ENCODE results near the gene FHOD1. TPM values are rescaled to one million over a fixed set of nuclear protein-coding genes. Genes with fewer than 3 reads are reported as not detected.

FHOD1 gene
- total and polyA plus RNA-seq, 10 of the 15 experiments (the other 5 are each of a cell fraction or from before 2014, with no cell fraction given) = 8.9 to 65.7 (median 18.1) TPM

- H3K27me3 ChIP-seq (replicated peaks in 1 of 2; ENCODE audit: control insufficient read depth in 2 of 2, insufficient read depth in 2 of 2, low read length in 1 of 2) = no peaks in the 10 kb centered on the region; a peak in 1 of 4 replicates
- no peaks in the 10 kb centered on the region for H3K9me3 ChIP-seq (replicated peaks; ENCODE audit: control insufficient read depth, insufficient read depth, low read length)
- ChIA-PET SMC1A (ENCODE audit: uncharacterized antibody, unreplicated experiment) (interaction anchor here (0.5 to 2.1 kb wide), 8 partner anchors 10 to 1445 kb away, joined by 3 to 17 read pairs (median 6); partner anchors contain the start of genes E2F4 and TMEM208), RAD21 (ENCODE audit: unreplicated experiment) (interaction anchor here (0.6 to 4.6 kb wide), 9 partner anchors 18 to 273 kb away, joined by 3 to 35 read pairs (median 4); partner anchors contain the start of genes ATP6V0D1, E2F4, PLEKHG4 and TMEM208), POLR2A (interaction anchor here (0.6 to 8.0 kb wide), 11 partner anchors 18 to 317 kb away, joined by 3 to 100 read pairs (median 4); partner anchors contain the start of genes ATP6V0D1, E2F4, FBXL8 and NOL3), CTCF (interaction anchor here (0.7 to 4.9 kb wide), 14 partner anchors 16 to 292 kb away, joined by 3 to 29 read pairs (median 4); partner anchors contain the start of genes FBXL8, NOL3, TMEM208 and TRADD)
- H3K4me3 ChIP-seq = peak overlapping the region; percentile 97
- intact Hi-C loops (cut with micrococcal nuclease; ENCODE audit: unreplicated experiment) (no loop called here), in situ Hi-C loops (cut with MboI) (no loop called here)
- H3K79me2 ChIP-seq (ENCODE audit: control insufficient read depth, insufficient read depth, low read length) = peaks cover 39% of the 10 kb centered on the region
- ATAC-seq (peak; percentile 60), DNase-seq (ENCODE audit: low read depth, low spot score) (peak; percentile 78), FAIRE-seq (peak; percentile 86)
- H4K20me1 ChIP-seq (ENCODE audit: control insufficient read depth, insufficient read depth) = no peaks in the 10 kb centered on the region
- H3K4me2 ChIP-seq (ENCODE audit: control insufficient read depth, insufficient read depth) = peak overlapping the region; percentile 99
- 2% methylated on average over 5 of the region's 5 CpGs for WGBS (ENCODE audit: insufficient coverage, insufficient replicate concordance, low lambda C conversion rate, missing lambda C conversion rate)
- peak overlapping the region; percentile 62 for H2AFZ ChIP-seq (ENCODE audit: control insufficient read depth, low read depth, low read length)
- TSS peak; percentile 38 for BruUV-seq (replicated peaks)
- no peaks in the 10 kb centered on the region; a peak in 2 of 4 replicates for H3K36me3 ChIP-seq (ENCODE audit: control insufficient read depth in 2 of 2, insufficient read depth in 2 of 2, low read length in 1 of 2)
- peak overlapping the region; percentile 82 for H3K9ac ChIP-seq (ENCODE audit: control insufficient read depth, insufficient read depth, low read length)
- peak overlapping the region; percentile 98 for H3K27ac ChIP-seq (ENCODE audit: control insufficient read depth, insufficient read depth)
- peaks cover 39% of the 10 kb centered on the region for H3K4me1 ChIP-seq (ENCODE audit: control insufficient read depth, insufficient read depth, low read length)
- TF ChIP-seq BHLHE40 (IDR thresholded peaks at IDR 0.05; ENCODE audit: borderline replicate concordance in 1 of 2, low read depth in 2 of 2, low read length in 1 of 2) (peak; percentile 17 to 43; a peak in 1 of 4 replicates), JUNB (IDR thresholded peaks at IDR 0.05) (peak; percentile 69; the same call in 1 of the 2 replicates), TAF1 (IDR thresholded peaks at IDR 0.05; ENCODE audit: borderline replicate concordance, low read depth, low read length) (peak; percentile 43; the same call in 1 of the 2 replicates), SPI1 (IDR thresholded peaks at IDR 0.05; ENCODE audit: borderline replicate concordance, insufficient read depth, low read depth, low read length) (peak; percentile 58), POLR2A (IDR thresholded peaks at IDR 0.05; ENCODE audit: low read depth, low read length) (peak; percentile 77), IKZF1 (conservative IDR thresholded peaks at IDR 0.05) (peak; percentile 50; the same call in 1 of the 2 replicates), PML (IDR thresholded peaks at IDR 0.05; ENCODE audit: low read length) (no peak), SIN3A (IDR thresholded peaks at IDR 0.05; ENCODE audit: low read depth, low read length) (0 out of 2 replicates have a peak, but pooled peaks have one; percentile 37), PBX3 (IDR thresholded peaks at IDR 0.05; ENCODE audit: insufficient replicate concordance, low read depth, low read length) (no peak), CTCF (IDR thresholded peaks at IDR 0.05 in 2 of 3, conservative IDR thresholded peaks at IDR 0.05 in 1 of 3; ENCODE audit: control insufficient read depth in 2 of 3, extremely low read depth in 1 of 3, insufficient read depth in 1 of 3, low read depth in 3 of 3, low read length in 3 of 3) (0 out of 6 replicates have a peak, but pooled peaks of 1 of the 3 experiments have one; percentile 6), MXI1 (IDR thresholded peaks at IDR 0.05; ENCODE audit: low read depth, low read length) (no peak)
- TF ChIP-seq, protein P1, sequence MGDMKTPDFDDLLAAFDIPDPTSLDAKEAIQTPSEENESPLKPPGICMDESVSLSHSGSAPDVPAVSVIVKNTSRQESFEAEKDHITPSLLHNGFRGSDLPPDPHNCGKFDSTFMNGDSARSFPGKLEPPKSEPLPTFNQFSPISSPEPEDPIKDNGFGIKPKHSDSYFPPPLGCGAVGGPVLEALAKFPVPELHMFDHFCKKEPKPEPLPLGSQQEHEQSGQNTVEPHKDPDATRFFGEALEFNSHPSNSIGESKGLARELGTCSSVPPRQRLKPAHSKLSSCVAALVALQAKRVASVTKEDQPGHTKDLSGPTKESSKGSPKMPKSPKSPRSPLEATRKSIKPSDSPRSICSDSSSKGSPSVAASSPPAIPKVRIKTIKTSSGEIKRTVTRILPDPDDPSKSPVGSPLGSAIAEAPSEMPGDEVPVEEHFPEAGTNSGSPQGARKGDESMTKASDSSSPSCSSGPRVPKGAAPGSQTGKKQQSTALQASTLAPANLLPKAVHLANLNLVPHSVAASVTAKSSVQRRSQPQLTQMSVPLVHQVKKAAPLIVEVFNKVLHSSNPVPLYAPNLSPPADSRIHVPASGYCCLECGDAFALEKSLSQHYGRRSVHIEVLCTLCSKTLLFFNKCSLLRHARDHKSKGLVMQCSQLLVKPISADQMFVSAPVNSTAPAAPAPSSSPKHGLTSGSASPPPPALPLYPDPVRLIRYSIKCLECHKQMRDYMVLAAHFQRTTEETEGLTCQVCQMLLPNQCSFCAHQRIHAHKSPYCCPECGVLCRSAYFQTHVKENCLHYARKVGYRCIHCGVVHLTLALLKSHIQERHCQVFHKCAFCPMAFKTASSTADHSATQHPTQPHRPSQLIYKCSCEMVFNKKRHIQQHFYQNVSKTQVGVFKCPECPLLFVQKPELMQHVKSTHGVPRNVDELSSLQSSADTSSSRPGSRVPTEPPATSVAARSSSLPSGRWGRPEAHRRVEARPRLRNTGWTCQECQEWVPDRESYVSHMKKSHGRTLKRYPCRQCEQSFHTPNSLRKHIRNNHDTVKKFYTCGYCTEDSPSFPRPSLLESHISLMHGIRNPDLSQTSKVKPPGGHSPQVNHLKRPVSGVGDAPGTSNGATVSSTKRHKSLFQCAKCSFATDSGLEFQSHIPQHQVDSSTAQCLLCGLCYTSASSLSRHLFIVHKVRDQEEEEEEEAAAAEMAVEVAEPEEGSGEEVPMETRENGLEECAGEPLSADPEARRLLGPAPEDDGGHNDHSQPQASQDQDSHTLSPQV (IDR thresholded peaks at IDR 0.05) = no peak
Measured at GRCh38 chr16:67244387-67245185, 2.7 kb downstream of the FHOD1 start.

Data from GM12878 (cell line).